NCI-H2107 treated with DMSO at 0.1 percent for 48 hours (cell line): ENCODE results near the gene ABLIM2.
A peak's percentile ranks its signal among the peaks of the same experiment; 100 is the strongest.

Experiments
- DNase-seq: peaks from one replicate; lab custom pipeline; 2025; ENCODE audit not compliant: unreplicated experiment; lab: John Stamatoyannopoulos, UW

Gene ABLIM2

GRCh38 chr4:8123389-8123788 is 35.2 kb downstream of the ABLIM2 start:
- DNase-seq: no peak

- no peak for DNase-seq
Measured at GRCh38 chr4:8122746-8123145, 35.9 kb downstream of the ABLIM2 start.

DNA sequence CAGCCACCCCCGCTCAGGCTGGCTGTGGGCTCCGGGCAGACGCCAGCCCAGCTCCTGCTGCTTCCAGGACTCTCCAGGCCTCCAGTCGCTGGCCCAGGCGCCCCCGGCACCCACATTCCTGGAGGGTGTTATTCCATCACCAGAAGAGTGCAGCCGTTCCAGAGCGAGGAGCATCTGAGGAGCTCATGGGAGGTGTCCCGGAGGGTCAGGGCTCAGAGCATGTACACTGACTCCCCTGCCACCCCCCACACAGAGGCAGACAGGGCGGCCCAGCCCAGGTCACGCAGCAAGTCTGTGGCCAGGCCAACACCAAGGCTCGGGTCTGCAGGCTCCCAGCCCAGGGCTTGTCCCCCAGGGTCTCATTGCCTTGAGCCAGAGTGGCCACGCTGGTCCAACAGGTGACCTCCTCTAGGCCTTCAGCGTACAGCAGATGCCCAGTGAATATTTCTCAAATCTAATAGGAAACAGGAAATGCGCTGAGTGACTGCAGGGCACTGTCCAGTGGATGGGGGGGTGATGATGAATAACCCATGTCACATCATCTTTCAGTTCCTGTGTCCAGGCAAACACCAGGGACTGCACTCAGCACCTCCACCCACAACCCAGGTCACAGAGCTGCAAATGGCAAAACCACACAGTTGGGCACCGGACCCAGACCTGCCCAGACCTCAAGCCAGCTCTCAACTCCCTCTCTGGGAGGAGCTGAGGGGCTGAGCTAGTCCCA is 37.2 kb downstream of the ABLIM2 start:
- DNase-seq: no peak

GRCh38 chr4:8120501-8120900 is 38.1 kb downstream of the ABLIM2 start:
- DNase-seq: no peak

DNA sequence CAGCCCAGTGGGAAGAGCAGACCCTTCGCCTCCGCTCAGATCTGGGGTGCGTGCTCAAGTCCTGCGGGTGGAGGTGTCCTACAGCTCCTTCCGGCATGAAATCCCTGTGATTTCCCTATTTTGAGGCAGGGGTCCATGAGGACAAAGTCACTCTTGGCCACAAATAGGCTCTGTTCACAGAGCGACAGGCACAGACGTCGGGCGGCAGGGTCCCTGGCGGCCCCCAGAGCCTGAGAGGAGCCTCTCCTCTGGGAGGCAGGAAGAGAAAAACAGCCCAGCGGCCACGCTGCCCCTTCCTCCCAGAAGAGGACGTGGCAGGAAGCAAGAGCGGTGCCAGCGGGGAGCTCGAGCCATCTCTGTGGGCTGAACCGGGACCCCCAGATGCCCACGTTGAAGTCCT is 38.7 kb downstream of the ABLIM2 start:
- no peak for DNase-seq

GRCh38 chr4:8118531-8118930 is 40.1 kb downstream of the ABLIM2 start:
- no peak for DNase-seq

GRCh38 chr4:8118035-8118434 is 40.6 kb downstream of the ABLIM2 start:
- DNase-seq: no peak

DNA sequence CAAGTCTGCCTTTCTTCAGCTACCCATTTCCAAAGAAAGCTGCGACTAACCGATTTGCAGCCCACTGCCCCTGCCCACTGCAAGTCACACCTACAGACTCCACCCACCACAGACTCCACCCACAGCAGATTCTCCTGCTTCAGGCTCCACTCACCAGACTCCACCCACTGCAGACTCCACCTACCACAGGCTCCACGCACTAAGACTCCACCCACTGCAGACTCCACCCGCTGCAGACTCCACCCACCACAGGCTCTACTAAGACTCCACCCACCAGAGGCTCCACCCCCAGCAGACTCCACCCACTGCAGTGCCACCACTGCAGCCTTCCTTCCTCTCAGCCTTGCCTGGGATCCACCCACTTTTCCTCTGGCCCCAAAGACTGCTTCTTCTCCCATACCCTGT is 41.3 kb downstream of the ABLIM2 start:
- DNase-seq: no peak

DNA sequence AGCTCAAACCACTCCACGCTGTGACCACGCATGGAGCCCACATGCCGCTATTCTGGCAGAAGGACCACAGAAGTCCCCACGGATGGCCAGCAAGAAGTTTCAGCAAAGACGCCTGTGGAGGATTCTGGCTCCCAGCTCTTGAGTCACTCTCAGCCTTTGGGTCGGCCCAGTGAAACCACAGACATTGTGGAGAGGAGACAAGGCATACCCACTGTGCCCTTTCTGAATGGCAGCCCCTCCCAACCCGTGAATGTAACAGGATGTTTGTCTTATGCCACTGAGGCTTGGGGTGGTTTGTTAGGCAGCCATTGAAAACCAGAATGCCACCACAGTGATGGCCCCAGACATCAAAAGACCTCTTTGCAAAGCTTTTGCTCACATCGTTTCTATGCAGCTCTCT is 42.7 kb downstream of the ABLIM2 start:
- DNase-seq: no peak

DNA sequence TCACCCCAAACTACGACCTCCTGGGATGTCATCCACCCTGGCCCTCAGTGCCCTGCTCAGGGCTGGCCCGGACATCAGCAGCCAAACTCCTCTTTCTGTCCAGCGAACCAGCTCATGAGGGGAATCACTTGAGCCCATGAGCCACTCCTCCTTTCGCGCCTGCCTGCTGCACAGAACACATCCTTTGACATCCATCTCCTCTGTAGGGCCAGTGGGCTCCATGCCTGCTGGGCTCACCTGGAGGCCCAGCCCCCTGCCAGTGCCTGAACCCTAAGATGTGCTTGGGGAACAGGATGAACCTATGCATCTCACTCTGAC is 43.5 kb downstream of the ABLIM2 start:
- no peak for DNase-seq

DNA sequence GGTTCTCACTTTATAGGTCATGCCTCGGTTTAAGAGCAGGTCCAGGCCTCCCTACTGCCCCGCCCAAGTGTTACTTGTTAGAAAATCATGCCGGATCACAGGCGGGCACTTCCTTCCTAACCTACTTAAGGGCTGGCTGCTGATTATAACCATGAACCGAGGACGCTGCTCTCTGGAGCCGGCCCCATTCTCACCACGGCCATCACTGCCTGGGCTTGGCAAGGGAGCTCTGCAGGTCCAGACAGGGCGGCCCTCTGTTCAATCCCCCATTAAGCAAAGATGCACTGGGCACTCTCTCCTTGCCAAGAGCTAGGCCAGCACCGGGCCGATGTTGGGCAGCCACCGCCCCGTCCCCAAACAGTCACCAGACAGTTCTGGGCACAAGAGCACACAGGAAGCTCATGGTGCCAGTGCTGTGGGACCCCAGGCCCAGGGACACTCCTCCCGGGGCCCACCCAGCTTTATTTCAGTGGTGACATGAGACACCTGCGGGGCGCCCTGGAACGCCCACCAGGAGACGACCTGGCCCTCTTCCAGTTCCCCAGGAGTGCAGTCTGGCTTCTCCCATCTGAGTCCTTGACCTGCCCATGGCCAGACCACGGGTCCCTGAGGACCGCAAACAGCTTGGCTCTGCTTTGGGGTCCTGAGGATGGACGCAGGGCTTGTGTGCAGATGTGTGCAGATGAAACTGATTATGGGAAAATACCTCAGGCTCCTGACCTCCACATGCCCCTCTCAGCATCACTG is 44.0 kb downstream of the ABLIM2 start:
- no peak for DNase-seq

DNA sequence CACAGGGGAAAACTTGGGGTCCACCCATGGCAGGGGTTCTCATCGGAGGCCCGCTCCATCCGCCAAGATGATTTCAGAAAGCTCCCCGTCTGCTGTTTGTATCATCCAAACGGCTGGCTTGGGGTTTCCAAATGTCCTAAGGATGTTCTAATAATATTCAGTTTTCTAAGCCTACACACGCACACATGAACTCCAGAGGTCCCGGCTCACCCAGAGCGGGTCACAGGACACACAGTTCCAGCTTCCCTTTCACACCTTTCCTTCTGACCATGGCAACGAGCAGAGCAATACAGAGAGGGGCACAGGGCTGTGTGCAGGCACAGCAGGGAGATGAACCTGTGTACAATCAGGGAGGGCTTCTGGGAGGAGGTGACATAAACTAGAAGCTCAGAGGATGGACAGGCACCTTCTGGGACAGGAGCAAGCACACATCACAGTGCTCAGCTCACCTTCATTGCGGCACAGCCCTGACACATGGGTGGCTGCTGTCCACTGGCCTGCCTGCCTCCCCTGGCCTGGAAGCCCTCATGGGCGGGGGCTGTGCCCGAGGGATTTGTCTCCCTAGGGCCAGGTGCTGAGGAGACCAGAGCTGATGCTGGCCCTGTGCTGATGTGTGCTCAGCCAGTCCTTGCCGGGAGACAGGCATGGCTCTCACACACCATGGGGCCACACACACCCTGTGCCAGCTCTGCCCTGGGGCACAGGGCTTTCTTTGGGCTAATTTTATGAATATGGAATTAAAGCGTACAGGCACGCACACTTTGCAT is 44.8 kb downstream of the ABLIM2 start:
- DNase-seq: no peak

DNA sequence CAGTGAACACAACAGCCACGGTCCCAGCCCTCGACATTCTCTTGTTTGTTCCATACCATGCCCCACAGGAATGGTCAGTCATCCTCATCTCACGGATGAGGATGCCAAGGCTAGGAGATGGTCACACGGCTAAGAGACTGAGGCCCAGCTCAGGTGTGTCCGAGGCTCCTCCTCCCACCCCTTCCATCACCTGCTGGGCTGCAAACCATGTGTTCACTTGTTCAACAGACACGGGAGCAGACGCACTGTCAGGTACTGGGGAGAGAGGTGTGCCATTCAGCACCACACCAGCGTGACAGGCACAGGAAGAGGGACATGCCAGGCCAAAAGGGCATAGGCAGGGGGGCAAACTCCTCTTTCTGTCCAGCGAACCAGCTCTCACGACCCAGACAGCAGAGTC is 45.9 kb downstream of the ABLIM2 start:
- DNase-seq: no peak

DNA sequence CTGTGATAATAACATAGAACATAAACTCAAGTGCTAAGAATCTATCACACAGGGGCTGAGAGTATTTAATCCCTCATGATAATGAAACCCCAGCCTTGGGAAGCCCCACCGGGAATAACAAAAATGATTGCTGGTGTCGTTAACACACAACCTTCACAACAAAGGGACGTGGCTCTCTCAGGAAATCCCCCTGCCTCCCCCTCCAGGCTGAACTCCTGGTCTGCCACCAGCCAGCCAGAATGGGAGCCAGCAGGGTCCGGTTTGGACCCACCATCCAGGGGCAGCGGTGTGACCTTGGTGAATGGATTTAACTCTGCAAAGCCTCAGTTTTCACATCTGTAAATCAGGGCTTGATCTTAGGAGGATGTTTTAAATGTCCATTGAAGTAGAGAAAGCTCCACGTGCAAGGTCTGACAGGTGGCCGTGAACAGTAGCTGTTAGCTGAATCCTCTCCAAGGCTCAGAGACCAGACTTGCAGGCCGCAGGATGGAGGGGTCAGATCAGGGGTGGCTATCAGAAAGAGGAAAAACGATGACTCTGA is 46.5 kb downstream of the ABLIM2 start:
- DNase-seq: peak; percentile 11

- no peak for DNase-seq
Measured at GRCh38 chr4:8110071-8110986, 48.3 kb downstream of the ABLIM2 start.

- no peak for DNase-seq
Measured at GRCh38 chr4:8109406-8110065, 49.1 kb downstream of the ABLIM2 start.

- no peak for DNase-seq
Measured at GRCh38 chr4:8108991-8109390, 49.6 kb downstream of the ABLIM2 start.

DNA sequence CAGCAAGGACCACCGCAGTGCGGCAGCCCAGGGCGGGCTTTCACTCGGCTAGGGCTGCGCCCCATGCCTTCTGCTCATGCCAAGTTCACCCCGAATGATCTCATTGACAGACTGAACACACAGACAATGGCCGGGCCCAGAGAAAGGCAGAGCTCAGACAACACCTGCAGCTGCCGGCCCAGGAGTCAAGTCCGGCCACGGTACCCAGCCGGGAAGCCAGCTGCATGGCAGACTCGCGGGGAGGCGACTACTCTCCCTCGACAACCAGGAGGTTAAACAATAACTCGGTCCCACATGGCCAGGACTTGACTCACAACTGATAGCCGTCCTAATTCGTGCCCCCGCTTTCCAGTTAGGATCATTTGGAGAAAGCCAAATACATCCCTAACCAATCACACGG is 50.4 kb downstream of the ABLIM2 start:
- DNase-seq: no peak

GRCh38 chr4:8107146-8107657 is 51.4 kb downstream of the ABLIM2 start:
- no peak for DNase-seq

GRCh38 chr4:8106451-8107025 is 52.1 kb downstream of the ABLIM2 start:
- DNase-seq: no peak
